Measurements from ENCODE around the gene SERTAD1.

Gene SERTAD1

DNA sequence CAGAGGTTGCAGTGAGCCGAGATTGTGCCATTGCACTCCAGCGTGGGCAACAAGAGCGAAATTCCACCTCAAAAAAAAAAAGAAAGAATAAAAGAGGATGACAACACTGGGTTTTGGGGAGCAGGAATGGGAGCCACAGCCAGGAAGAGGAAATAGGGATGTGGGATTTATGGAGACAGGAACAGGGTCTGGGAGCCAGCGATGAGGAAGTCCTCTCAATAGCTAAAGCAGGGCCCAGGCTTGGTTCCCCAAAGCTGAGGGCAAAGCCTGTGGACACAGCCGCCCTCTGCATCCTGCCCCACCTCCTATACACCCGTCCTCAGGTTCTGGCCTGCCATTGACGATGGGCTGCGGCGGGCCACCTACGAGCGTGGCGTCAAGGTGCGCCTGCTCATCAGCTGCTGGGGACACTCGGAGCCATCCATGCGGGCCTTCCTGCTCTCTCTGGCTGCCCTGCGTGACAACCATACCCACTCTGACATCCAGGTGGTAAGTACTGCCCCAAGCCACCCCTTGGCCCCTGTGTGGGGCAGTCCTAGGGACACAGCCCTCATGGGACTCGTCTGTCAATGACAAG, 49.4 kb downstream of the SERTAD1 start:
- Histone ChIP-seq H2AFZ (no peak overlapping the region), H3K4me1 (no peaks in the 10 kb centered on the region), H3K9ac (no peak overlapping the region), H3K4me3 (ENCODE audit: low read depth, low read length) (no peak overlapping the region), H3K27me3 (ENCODE audit: control insufficient read depth, insufficient read depth, low read length) (no peaks in the 10 kb centered on the region), H3K36me3 (ENCODE audit: control insufficient read depth, insufficient read depth, low read length) (no peaks in the 10 kb centered on the region), H3K4me2 (ENCODE audit: low read length) (no peak overlapping the region), H3K27ac (no peak overlapping the region), H3K9me3 (ENCODE audit: control insufficient read depth, low read length) (no peaks in the 10 kb centered on the region), H3K79me2 (no peaks in the 10 kb centered on the region)
- TF ChIP-seq, protein P1, sequence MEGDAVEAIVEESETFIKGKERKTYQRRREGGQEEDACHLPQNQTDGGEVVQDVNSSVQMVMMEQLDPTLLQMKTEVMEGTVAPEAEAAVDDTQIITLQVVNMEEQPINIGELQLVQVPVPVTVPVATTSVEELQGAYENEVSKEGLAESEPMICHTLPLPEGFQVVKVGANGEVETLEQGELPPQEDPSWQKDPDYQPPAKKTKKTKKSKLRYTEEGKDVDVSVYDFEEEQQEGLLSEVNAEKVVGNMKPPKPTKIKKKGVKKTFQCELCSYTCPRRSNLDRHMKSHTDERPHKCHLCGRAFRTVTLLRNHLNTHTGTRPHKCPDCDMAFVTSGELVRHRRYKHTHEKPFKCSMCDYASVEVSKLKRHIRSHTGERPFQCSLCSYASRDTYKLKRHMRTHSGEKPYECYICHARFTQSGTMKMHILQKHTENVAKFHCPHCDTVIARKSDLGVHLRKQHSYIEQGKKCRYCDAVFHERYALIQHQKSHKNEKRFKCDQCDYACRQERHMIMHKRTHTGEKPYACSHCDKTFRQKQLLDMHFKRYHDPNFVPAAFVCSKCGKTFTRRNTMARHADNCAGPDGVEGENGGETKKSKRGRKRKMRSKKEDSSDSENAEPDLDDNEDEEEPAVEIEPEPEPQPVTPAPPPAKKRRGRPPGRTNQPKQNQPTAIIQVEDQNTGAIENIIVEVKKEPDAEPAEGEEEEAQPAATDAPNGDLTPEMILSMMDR (IDR thresholded peaks at IDR 0.05) = no peak

DNA sequence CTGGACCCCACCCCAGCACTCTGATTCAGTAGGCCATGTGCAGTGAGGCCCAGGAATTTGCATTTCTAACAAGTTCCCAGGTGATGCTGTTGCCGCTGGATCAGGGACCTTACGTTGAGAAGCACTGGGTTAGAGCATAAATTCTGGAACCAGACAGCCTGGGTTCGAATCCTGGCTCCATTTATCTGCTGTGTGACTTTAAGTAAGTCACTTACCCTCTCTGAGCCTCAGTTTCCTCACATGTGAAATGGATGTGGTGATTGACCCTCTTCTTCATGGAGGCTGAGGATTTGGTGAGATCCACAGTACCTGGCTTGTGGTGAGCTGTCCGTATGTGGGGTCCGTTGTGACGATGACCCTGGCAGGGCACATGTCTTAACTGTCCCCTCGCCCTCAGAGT, 51.7 kb downstream of the SERTAD1 start:
- no peak overlapping the region for H3K4me3 ChIP-seq (ENCODE audit: low read depth, low read length)
- H3K9ac ChIP-seq = no peak overlapping the region
- no peaks in the 10 kb centered on the region for H3K36me3 ChIP-seq (ENCODE audit: control insufficient read depth, insufficient read depth, low read length)

DNA sequence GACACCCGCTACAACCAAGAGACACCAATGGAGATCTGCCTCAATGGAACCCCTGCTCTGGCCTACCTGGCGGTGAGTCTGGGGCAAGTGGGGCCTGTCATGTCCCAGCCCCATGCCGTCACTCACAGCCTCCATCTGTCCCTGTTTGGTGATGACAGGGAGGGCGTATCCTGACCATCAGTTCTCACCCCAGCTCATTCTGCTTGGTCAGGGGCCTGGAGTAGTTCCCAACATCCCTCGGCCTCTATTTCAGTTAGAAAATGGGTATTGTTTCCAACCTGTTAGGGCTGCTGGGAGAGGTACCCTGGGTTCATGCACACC, 54.0 kb downstream of the SERTAD1 start:
- Histone ChIP-seq H3K4me2 (ENCODE audit: low read length) (no peak overlapping the region), H3K79me2 (no peaks in the 10 kb centered on the region), H3K9me3 (ENCODE audit: control insufficient read depth, low read length) (no peaks in the 10 kb centered on the region), H3K27ac (no peak overlapping the region), H2AFZ (no peak overlapping the region), H3K4me3 (ENCODE audit: low read depth, low read length) (no peak overlapping the region), H3K27me3 (ENCODE audit: control insufficient read depth, insufficient read depth, low read length) (no peaks in the 10 kb centered on the region), H3K4me1 (no peaks in the 10 kb centered on the region), H3K36me3 (ENCODE audit: control insufficient read depth, insufficient read depth, low read length) (no peaks in the 10 kb centered on the region), H3K9ac (no peak overlapping the region)
- TF ChIP-seq, protein P1 (IDR thresholded peaks at IDR 0.05) = no peak

More for the DNA sequence above, 51.7 kb downstream of the SERTAD1 start:
- Histone ChIP-seq H2AFZ (no peak overlapping the region), H3K4me2 (ENCODE audit: low read length) (no peak overlapping the region), H3K9me3 (ENCODE audit: control insufficient read depth, low read length) (no peaks in the 10 kb centered on the region), H3K79me2 (no peaks in the 10 kb centered on the region), H3K27ac (no peak overlapping the region), H3K4me1 (no peaks in the 10 kb centered on the region), H3K27me3 (ENCODE audit: control insufficient read depth, insufficient read depth, low read length) (no peaks in the 10 kb centered on the region)
- TF ChIP-seq, protein P1 (IDR thresholded peaks at IDR 0.05) = no peak

All from parathyroid adenoma (tissue), 2 donors.